Stimulated activated CD4-positive, alpha-beta T cell treated with anti-CD3 and anti-CD28 coated beads, Interleukin-2, amount 100 ng/mL, for 4 hours (primary cell): ENCODE measurements around the gene EXOC4.
"Not testable (repeated sequence)": the region's sequence is repeated elsewhere in the genome, so short reads cannot be mapped to it uniquely, and the experiment has no call there.

Experiments used
- DNase-seq: peaks from one replicate; pipeline ENCODE4 v3.0.0-alpha.2; 2020; ENCODE audit warnings: low read depth

EXOC4 gene

DNA sequence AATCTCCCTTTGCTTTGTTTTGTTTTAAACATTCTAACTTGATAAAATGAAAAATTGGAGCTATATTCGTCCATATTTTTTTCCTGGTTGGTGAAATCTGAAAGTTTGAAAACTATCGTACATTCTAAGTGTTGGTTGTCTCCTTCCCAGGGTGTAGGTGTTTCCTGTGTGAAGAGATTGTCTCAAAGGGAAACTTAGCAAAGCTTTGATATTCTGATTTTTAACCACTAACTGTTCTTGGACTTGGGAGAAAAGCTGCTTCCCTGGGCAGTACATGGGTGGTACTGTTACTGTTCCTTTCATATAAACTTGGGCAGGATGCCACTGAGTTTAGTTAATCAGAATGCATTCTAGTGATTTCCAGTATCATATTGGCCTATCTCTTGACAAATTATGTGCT is 620.8 kb downstream of the EXOC4 start:
- no peak for DNase-seq

DNA sequence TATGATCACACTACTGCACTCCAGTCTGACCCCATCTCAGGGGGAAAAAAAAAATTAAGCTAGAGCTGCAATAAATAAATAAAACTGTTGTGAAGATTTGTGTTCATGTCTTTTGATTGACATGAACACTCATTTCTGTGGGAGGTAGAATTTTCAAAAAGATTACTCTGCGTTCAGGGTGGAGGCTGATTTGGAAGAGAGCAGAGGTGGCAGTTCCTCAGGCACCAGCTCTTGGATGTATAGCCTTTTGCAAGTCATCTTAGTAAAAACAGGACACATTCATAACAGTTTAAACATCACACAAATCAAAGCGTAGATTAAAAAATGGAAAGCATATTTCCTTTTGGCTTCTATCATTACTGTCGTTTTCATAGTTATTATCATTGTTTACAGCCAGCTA is 630.7 kb downstream of the EXOC4 start:
- DNase-seq = no peak

DNA sequence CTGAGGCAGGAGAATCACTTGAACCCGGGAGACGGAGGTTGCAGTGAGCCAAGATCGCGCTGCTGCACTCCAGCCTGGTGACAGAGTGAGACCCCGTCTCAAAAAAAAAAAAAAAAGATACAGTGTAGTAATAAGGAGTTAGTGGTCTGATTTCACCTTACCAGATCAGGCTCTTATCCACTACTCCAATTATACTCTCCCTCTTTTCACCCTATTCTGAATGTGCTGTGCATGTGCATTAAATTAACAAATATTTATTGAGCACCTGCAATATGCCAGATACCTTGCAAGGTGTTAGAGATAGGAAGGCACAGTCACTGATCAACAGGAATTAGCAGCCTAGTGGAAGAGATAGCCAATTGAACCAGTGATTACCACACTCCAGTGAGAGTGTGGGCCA is 632.3 kb downstream of the EXOC4 start:
- DNase-seq = no peak

DNA sequence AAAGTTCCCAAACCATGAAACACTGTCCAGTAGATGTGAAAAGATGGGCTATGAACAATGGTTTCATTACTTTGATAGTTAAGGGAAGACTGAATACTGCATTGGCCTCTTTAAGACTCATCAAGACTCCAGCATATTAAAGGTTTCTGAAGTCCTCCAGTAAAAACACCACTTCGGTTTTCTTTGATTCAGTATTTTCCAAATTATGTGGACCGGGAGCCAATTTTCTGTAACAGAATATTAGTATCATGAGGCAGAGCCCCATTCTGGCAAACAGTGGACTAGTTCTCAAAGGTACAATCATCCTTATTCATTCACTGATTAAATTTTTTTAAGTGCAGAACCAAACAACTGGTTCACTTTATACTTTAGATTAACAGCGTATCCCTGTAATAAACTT is 633.2 kb downstream of the EXOC4 start:
- DNase-seq = no peak

DNA sequence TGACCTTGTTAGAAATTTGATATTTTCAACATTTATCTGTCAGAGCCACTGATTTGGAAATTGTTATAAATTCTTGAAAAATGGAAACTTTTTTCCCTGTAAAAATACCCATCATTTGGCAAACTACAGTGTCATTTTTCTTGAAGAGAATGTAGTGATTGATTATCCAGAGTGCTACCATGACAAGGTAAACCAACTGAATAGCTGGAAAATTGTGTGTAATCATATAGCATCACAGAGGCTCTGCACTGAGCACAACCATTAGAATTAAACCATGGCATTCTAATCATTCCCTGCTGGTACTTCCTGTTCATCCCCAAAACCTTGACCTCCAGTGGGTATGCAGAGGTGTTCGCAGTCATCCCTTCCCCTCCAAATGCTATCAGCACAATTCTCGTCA is 633.9 kb downstream of the EXOC4 start:
- no peak for DNase-seq

DNA sequence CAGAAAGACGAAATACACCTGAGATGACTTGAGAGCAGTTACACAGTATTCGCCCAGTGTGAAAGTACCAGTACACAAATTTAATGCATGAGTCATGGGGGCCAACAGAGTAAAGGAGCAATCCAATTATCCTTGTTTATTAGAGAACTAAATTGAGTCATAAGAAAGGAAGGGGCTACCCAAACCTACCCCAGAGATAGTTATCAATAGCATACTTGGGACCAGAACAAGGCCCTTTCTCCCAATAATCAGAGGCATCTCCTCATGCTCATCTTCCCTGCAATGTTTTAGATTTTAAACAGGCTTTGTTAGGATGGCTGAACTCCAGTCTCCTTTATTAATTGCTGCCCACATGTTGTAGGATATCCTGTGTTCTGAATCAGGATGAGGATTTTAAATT is 634.6 kb downstream of the EXOC4 start:
- no peak for DNase-seq

DNA sequence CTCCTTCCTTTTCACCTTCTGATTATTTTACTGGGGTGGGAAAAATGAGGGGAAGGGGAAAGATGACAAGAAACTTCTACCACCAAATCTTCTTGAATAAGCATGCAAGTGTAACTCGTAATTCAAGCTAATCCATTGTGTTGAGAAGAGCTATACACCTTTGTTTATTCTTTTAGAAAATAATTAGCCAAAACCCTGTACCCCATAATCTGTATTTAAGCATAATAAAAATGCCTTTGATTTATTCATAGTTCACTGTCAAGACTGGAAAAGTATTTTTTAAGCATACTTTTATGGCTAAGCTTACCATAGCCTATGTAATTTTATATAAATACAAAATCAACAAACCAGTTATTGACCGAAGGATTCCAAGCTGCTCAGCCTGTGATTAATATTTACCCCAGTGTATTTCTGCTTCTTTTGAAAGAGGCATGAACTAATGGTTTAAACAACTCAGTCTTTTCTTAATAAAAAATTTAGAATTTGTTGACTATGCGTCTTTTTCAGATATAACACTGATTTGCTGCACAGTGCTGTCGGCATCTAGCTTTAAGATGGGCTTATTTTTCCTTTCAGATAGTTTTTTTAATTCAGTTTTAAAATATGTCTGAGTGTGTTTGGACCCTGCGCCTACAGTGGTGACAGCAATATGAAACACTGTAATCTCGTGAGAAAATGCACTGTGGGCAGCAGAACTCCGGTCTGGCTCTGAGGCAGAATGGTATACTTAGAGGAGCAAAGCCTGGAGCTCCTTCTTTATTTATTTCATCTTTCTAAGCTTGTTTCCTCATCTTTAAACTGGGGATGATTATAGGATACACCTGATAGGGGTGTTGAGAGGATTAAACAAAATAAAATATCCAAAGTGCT is 635.4 kb downstream of the EXOC4 start:
- no peak for DNase-seq

DNA sequence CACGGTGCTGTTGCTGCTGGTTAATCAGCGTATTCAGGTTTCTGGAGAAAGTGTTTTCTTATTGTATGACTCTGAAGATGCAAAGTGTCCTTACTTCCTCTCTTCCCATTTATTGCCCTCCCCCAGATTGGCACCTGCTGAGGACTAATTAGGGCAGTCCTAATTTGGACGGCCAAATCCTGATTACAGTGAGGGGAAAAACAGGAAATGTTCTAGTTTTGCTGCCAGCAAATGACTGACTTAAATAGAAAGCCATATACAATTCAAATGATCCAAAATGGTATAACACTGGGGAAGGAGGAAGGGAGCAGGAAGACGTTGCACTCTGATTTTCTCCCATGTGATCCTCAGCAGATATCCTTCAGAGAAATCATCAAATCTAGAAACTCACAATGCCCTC is 651.9 kb downstream of the EXOC4 start:
- no peak for DNase-seq

DNA sequence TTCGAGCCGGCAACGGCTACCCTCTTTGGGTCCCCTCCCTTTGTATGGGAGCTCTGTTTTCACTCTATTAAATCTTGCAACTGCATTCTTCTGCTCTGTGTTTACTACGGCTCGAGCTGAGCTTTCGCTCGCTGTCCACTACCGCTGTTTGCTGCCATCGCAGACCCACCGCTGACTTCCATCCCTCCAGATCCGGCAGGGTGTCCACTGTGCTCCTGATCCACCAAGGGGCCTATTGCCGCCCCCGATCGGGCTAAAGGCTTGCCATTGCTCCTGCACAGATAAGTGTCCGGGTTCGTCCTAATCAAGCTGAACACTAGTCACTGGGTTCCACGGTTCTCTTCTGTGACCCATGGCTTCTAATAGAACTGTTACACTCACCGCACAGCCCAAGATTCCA is 653.7 kb downstream of the EXOC4 start:
- not testable (repeated sequence) for DNase-seq

DNA sequence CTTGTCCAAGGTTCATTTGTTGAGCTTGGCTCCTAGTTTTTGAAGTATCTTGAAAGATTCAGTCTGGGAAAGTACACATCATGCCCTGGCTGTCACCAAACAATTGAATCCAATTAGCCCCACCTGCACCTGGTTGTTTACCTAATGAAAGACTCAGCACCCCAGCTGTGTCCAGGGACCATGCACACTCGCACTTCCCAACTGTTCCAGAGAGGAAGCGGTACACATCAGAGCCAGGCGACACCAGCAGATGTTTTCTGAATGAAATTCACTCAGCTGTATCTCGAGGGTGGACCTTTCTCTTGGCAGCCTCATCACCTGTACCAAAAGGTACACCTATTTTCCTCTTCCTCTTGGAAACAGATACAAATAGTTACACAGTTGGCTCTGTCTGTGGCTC is 657.9 kb downstream of the EXOC4 start:
- DNase-seq = no peak

DNA sequence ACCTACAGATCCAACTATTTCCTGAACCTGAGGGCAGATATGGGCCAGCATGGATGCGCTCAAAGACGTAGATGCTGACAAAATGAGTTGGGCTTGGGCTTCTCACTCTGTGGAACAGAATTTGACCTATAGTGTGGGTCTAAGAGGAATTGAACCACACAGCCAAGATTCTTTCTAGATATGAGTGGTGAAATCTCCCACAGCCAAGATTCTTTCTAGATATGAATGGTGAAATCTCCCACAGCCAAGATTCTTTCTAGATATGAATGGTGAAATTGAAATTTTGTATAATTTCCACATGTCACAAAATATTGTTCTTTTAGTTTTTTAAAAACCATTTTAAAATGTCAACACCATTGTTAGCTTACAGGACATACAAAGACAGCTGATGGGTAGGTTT is 658.8 kb downstream of the EXOC4 start:
- DNase-seq = no peak

DNA sequence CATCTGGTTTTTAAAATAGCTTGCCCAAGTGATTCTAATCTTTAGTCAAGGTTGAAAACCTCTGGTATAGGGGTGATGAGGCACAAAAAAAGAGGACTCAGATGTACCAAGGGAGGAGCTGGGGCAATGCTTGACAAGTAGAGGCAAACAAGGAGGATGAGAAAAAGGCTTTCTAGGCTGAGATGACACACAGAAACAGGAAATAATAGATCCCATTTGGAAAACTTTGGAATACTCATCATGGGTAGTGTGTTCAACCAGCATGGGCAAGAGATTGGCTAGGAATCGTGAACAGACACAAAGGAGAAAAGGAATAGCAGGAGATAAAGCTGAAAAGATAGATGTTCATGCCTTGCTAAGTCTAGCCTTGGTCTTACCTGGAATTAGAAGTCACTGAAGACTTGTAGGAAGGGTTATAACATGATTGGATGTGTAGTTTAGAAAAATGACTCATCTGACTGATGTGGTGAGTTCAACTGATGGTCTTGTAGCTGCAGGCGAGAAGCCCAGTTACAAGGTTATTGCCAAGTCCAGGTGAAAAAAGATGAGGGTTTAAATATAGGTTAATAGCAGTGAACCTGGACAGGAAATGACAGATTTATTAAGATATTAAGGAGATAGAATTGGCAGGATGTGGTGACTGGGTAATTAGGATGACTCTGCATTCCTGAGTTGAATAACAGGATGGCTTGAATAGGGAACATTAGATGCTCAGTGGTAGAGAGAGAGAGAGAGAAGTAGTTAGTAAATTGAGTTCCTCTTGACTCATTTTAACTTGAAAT is 660.2 kb downstream of the EXOC4 start:
- DNase-seq = no peak

DNA sequence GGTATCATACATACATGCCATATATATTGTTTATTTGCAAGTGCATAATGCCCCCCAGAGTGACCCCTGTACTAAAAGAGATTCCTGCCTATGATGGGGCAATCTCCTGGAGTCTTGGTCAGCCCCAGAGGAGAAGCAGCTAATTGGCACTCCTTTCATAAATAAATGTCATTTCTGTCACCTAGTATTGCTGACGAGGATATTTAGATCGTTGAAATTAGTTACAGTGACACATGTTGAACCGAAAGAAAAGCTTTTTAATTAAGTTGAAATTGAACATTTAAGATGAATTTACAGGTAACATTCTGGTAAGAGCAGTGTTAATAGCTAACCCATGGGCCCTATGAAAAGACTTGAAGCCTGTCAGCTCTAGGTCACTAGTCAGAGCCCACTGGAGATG is 663.7 kb downstream of the EXOC4 start:
- DNase-seq = no peak

DNA sequence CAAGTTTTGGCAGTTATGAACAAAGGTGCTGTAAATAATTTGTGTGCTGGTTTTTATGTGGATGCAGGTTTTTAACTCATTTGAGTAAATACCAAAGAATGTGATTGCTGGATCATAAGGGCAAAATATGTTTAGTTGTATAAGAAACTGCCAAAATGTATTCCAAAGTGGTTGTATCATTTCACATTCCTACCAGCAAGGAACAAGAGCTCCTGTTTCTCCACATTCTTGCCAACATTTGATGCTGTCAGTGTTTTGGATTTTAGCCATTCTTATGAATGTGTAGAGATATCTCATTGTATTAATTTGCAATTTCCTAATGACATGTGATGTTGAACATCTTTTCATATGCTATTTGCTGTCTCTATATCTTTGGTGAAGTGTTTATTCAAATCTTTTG is 666.9 kb downstream of the EXOC4 start:
- no peak for DNase-seq

DNA sequence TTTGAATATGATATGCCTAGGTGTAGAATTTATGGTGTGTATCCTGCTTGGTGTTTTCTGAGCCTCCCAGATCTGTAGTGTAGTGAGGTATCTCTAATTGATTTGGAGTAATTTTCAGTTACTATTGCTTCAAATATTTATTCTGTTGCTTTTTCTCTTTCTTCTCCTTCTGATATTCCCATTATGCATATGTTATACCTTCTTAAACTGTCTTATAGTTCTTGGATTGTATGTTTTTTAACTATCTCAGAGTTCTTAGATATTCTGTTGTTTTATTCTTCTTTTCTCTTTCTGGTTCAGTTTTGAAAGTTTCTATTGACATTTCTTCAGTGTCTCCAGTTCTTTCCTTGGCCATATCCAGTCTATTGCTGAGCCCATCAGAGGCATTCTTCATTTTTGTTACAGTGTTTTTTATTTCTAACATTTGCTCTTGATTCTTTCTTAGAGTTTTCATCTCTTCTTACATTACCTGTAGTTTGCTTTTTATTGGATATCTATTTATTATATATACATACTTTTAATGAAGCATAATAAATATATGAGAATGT is 668.8 kb downstream of the EXOC4 start:
- DNase-seq = no peak

DNA sequence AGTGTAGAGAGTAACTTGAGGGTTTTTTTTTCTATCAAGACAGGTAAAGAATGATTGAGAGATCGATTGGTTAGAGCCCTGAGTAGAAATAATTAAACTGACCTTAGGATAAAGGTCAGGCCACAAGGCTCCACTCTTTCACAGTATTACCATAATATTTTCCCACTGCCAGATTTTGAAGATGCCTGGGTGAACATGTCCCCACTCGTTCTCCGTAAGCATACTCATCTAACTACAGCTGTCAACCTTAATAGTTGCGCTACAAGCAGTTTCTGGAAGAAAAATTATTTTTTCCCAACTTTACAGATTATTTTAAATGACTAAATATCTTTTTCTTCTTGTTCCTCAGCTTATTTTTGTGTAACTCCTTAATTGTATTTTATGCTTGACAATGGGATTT is 671.1 kb downstream of the EXOC4 start:
- DNase-seq = no peak

DNA sequence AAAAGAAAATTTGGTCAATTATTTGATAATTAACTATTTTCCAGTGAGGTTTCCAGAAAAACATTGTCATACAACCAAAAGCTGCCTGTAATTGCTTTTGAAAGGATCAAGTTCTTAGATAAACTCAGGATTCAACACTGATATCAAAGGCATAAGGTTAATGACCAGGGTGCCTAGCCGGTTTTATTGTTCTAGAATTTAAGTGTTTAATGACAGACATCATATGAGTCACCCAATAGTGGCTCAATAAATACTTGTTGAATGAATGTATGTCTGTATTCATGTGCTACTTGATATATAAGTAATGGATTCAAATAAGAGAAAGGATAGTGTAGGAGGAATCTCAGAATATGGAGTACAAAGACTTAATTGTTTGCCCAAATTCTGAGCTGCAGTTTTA is 678.2 kb downstream of the EXOC4 start:
- no peak for DNase-seq

DNA sequence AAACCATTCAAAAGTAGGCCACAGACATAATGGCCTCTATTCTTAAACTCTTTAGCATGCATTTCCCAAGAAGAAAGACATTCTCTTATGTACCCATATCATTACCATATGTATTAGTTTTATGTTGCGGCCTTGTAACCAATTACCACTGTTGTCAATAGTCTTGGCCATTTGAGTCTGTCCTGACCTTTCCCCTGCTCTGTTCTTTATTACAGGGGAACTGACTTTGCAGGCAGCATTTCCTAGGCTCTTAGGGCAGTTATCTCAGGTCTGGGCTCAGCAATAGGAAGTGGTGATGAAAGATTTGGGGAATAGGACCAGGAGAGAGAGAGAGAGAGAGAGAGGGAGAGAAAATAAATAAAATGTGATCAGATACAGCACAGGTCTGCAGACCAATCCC is 679.7 kb downstream of the EXOC4 start:
- DNase-seq = no peak

DNA sequence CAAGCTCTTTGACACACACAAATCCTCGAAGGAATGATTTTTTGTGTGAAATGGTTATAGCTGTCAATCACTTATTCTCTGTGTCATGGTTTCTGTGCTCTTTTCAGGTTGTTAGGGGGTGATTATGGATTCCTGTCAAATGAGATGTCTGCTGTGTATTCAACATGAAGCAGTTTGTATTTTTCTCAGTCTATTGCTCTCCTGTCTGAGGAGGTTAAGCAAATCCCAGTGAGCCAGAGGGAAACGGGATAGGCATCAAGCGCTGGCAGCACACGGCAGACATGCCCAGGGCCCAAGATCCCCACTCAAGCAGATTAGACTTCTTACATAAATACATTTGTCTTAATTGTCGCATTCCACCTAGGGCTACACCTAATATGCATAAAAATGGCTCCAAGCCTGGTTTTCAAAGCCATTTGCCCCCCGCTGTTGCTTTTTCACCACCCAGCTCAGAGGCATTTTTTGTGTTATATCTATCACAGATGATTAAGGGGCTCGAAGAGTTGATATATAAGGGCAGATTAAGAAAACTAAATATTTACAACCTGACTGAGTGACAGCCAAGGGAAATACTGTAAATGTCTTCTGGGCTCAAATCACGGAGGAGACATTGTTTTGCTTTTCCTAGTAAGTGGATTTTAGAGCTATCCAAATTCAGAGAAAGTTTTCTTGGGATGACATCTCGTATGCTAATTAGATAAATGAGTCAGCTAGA is 681.5 kb downstream of the EXOC4 start:
- DNase-seq = no peak

DNA sequence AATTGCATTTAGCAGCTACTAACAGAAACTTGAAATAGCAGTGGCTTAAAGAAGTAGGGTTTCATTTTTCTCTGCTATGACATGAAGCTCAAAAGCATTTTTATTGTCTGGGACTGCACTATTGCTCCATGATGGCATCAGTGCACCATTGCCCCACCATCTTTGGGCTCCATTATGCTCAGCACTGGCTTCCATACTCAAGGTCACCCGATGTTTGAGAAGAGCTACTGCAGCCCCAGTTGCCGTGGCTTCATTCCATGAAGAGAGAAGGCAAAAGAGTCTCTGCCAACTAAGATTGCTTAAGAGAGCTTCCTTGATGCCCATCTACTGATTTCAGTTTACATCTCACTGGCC is 682.1 kb downstream of the EXOC4 start:
- no peak for DNase-seq

DNA sequence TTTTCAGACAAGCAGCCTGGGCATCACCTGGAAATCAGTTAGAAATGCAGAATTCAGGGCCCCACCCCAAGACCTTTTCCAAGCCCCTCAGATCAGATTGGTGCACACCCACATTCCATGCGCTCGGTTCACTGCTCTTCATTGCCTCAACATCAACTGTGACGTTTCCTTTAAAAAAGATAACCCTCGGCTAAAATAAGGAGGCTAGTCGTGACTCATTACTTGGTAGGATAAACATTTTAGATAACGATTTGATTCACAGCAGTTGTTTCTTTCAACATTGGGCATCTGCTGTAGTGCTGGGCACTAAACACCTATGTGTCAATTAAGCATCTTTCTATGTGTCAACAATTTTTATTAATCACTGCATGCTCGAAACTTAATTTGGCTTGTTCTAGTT is 683.2 kb downstream of the EXOC4 start:
- DNase-seq = no peak

DNA sequence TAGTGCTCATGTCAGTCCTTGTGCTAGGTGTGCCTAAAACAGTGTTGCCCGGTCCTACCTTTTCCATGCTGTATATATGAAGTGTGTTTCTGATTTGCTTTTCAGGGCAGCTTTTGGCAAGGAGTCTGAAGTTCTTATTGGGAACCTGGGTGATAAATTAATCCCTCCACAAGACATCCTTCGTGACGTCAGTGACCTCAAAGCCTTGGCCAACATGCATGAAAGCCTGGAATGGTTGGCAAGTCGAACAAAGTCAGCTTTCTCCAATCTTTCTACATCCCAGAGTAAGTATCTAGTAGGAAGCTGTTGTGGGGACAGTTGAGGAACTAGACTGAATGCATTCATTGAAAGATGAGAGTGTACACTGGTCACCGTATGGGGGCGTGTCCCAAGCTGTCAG is 684.9 kb downstream of the EXOC4 start:
- DNase-seq = no peak

DNA sequence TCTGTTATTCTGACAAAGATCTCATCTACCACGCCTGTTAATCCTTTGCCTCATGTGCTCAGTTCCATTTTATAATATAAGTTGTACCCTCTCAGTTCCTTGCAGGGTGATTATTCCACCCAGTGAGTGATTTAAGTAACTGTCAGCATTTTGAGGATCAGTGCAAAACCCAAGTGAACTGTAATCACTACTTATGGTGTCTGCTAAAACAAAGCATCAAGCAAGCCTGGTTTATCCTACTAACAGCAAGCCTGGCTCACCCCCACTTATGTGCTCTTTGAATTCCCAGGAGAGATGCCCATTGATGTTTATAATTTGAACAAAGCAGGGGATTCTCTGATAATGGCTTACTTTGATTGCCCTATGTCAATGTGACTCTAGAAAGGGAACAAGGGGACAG is 687.5 kb downstream of the EXOC4 start:
- no peak for DNase-seq
